GM12864 (cell line): ENCODE results near the gene HDAC4.

ENCODE experiments used
- DNase-seq: peaks from one replicate; pipeline ENCODE4 v3.0.0-alpha.2; 2011; ENCODE audit warnings: low read depth
- H3K4me3 ChIP-seq: 2 replicates; pipeline ENCODE4 v1.5.1; 2011; ENCODE audit warnings: mild to moderate bottlenecking, low read depth, low read length, control low read depth
- TF ChIP-seq, protein P1 (sequence below): IDR thresholded peaks from 2 replicates; pipeline ENCODE4 v1.5.1; 2011; ENCODE audit warnings: low read depth, mild to moderate bottlenecking, moderate library complexity, low read length, control low read depth, inconsistent platforms; ENCODE audit errors: missing control alignments

HDAC4 gene

DNA sequence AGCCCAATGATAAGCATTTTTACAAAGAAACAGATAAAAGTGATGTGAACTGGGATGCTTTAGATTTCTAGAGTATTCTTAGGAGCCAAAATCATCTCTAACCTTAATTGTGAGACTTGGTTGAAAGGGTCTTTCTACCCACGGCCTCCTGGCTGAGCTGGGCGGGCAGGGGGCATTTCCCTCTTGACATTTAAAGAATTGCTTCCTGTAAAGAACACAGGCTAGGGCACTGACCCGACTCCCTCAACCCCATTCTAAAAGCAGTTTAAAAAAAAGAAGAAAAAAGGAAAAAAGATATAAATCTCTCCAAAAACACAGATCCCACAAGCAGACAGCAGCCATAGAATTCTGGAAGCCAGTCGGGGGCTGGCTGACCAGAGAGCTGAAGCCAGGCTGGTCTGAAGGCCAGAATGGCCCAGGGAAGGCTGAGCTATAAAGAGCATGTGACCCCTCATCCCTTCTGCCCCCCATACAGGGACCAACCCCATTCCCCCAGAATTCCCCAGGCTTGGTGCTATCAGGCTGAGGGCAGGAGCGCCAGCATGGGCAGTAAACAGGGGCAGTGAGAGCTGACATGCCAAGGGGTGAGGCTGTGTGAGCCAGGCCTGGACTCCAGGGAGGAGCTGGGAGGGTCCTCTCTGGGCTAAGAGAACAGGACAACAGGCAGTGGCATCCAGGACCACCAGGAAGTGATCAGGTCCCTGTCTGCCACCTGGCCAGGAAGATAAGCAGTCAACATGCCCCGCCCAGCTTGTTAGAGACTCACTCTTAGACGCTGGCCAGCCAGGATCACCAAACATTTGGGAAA is 188.5 kb downstream of the HDAC4 start:
- no peak overlapping the region for H3K4me3 ChIP-seq
- DNase-seq = no peak
- TF ChIP-seq, protein P1, sequence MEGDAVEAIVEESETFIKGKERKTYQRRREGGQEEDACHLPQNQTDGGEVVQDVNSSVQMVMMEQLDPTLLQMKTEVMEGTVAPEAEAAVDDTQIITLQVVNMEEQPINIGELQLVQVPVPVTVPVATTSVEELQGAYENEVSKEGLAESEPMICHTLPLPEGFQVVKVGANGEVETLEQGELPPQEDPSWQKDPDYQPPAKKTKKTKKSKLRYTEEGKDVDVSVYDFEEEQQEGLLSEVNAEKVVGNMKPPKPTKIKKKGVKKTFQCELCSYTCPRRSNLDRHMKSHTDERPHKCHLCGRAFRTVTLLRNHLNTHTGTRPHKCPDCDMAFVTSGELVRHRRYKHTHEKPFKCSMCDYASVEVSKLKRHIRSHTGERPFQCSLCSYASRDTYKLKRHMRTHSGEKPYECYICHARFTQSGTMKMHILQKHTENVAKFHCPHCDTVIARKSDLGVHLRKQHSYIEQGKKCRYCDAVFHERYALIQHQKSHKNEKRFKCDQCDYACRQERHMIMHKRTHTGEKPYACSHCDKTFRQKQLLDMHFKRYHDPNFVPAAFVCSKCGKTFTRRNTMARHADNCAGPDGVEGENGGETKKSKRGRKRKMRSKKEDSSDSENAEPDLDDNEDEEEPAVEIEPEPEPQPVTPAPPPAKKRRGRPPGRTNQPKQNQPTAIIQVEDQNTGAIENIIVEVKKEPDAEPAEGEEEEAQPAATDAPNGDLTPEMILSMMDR = no peak

- H3K4me3 ChIP-seq = no peak overlapping the region
- TF ChIP-seq, protein P1 = no peak
- no peak for DNase-seq
These were observed 189.3 kb downstream of the HDAC4 start for GRCh38 chr2:239211396-239212094.

DNA sequence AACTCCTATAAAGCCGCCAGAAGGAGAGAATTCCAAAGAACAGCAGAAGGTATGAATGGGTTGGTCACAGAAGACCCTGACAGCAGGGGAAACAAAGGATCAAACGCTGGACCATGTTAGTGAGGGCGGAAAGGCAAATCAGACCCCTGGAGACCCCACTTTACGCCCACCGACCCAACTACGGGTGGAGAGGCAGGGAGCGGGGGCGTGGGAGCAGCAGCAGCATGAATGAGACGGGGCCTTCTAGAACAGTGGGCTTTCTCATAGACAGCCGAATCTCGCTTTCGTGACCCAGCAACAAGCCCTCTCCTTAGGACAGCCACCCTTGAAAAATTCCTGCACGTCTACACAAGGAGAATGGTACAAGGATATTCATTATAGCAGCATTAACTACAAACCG is 191.0 kb downstream of the HDAC4 start:
- H3K4me3 ChIP-seq = no peak overlapping the region
- DNase-seq = no peak
- TF ChIP-seq, protein P1 = no peak

DNA sequence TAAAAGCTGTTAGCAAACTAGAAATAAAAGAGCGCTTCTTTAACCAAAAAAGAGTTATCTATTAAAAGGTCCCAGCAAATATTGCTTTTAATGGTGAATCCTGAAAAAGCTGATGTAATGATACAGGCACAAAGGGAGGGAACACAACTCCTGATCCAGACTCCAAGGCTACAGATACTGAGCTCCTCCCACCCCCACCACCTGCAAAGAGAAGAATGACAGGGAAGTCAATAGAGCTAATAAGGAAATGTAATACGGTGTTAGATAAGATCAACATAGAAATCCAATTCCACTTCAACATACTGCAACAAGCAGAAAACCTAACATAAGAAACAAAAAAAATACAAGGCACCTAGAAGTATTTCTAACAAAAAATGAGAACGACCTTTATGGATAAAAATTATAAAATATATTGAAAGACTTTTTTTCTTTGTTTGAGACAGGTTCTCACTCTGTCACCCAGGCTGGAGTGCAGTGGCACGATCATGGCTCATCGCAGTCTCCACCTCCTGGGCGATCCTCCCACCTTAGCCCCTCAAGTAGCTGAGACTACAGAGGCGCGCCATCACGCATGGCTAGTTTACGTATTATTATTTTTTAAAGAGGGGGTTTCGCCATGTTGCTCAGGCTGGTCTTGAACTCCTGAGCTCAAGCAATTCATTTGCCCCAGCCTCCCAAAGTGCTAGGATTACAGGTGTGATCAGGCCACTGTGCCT is 192.2 kb downstream of the HDAC4 start:
- TF ChIP-seq, protein P1 = no peak
- no peak for DNase-seq
- H3K4me3 ChIP-seq = no peak overlapping the region

DNA sequence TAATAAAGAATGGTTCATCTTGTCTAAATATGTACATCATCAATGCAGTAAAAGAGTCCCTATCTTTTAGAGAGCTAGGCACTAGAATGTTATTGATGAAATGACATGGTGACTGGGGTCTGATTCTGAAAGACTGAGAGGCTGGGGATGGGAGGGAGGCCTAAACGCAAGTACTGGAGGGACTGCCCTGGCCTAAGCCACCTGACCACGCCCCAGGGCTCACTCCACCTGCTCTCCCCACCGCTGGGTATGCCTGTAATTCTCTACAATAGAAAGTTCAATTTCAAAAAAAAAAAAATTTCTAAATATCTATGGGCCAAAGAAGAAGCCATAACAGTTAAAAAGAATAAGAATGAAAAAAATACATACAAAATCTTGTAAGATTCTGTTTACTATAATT is 194.0 kb downstream of the HDAC4 start:
- no peak for DNase-seq
- TF ChIP-seq, protein P1 = no peak
- no peak overlapping the region for H3K4me3 ChIP-seq

DNA sequence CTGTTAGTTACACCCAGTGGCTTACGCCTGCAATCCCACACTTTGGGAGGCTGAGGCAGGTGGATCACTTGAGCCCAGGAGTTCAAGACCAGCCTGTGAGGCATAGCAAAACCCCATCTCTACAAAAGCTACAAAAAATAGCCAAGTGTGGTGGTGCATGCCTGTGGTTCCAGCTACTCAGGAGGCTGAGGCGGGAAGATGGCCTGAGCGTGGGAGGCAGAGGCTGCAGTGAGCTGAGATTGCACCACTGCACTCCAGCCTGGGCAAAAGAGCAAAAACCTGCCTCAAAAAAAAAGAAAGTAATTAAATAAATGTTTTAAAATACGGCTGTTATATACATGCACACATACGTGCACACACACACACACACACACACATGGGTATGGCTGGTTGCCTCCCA is 194.8 kb downstream of the HDAC4 start:
- TF ChIP-seq, protein P1 = no peak
- H3K4me3 ChIP-seq = no peak overlapping the region
- no peak for DNase-seq
